HEK293 (cell line): Measurements from ENCODE around the gene CCM2.
A peak's percentile ranks its signal among the peaks of the same experiment; 100 is the strongest.

Source experiments
- CTCF ChIA-PET: fragments of 350-600 bp; formaldehyde crosslinking; extraction: SDS; loops from one replicate; lab custom pipeline; 2021; ENCODE audit warnings: antibody characterized with exemption; lab: Yijun Ruan, JAX
- POLR2A ChIA-PET: fragments of 300-600 bp; formaldehyde crosslinking; extraction: SDS; loops from one replicate; lab custom pipeline; 2020; ENCODE audit warnings: antibody characterized with exemption, inconsistent platforms; lab: Yijun Ruan, JAX
- H3K27ac ChIP-seq: fragments of 200-500 bp; sonication (Bioruptor generic); 2 replicates; pipeline ENCODE4 v1.5.1; 2014; ENCODE audit warnings: low read depth, low read length, control low read depth, inconsistent platforms; ENCODE audit errors: extremely low read depth
- H3K36me3 ChIP-seq, 2 experiments: fragments of 200-500 bp in 1 of 2; sonication (Bioruptor generic) in 1 of 2; 1 replicate in 1 of 2; 2 replicates in 1 of 2; pipeline ENCODE4 v1.5.1; 2014 to 2017; ENCODE audit warnings: inconsistent platforms in 2 of 2, low read length in 2 of 2; ENCODE audit not compliant: control insufficient read depth in 2 of 2, insufficient read depth in 1 of 2
- H3K4me1 ChIP-seq: fragments of 200-500 bp; sonication (Bioruptor generic); 2 replicates; pipeline ENCODE4 v1.5.1; 2014; ENCODE audit warnings: mild to moderate bottlenecking, low read length, inconsistent platforms; ENCODE audit not compliant: control insufficient read depth, insufficient read depth
- H3K4me3 ChIP-seq: 2 replicates; pipeline ENCODE4 v1.5.1; 2011; ENCODE audit warnings: low read depth, mild to moderate bottlenecking, control low read depth, low read length, moderate library complexity
- H3K9me3 ChIP-seq: fragments of 200-500 bp; sonication (Bioruptor generic); 2 replicates; pipeline ENCODE4 v1.5.1; 2014; ENCODE audit warnings: low read depth, low read length, inconsistent platforms; ENCODE audit not compliant: control insufficient read depth, insufficient read depth
- FEZF1 ChIP-seq: fragments of 450-650 bp; formaldehyde crosslinking; IDR thresholded peaks from 2 replicates; pipeline ENCODE4 v1.5.1; 2016; ENCODE audit warnings: missing biosample characterization, missing genetic modification characterization
- GFI1B ChIP-seq: fragments of 450-650 bp; formaldehyde crosslinking; IDR thresholded peaks from 2 replicates; pipeline ENCODE4 v1.5.1; 2016; ENCODE audit warnings: missing biosample characterization, missing genetic modification characterization
- HOXC10 ChIP-seq: sonication (generic); formaldehyde crosslinking; IDR thresholded peaks from 2 replicates; pipeline ENCODE4 v1.8.1; 2023; ENCODE audit warnings: mild to moderate bottlenecking, missing genetic modification reagents
- KLF8 ChIP-seq: fragments of 450-650 bp; formaldehyde crosslinking; IDR thresholded peaks from 2 replicates; pipeline ENCODE4 v1.5.1; 2016; ENCODE audit warnings: missing biosample characterization, missing genetic modification characterization
- MZF1 ChIP-seq: fragments of 450-650 bp; formaldehyde crosslinking; IDR thresholded peaks from 2 replicates; pipeline ENCODE4 v1.5.1; 2017; ENCODE audit warnings: missing biosample characterization, missing genetic modification characterization, borderline replicate concordance
- SP7 ChIP-seq: fragments of 450-650 bp; formaldehyde crosslinking; IDR thresholded peaks from 2 replicates; pipeline ENCODE4 v1.5.1; 2016; ENCODE audit warnings: missing biosample characterization, missing genetic modification characterization
- YY1 ChIP-seq: fragments of 450-650 bp; formaldehyde crosslinking; IDR thresholded peaks from 2 replicates; pipeline ENCODE4 v1.5.1; 2018; ENCODE audit warnings: missing biosample characterization, missing genetic modification characterization
- ZBTB1 ChIP-seq: fragments of 450-650 bp; formaldehyde crosslinking; IDR thresholded peaks from 2 replicates; pipeline ENCODE4 v1.5.1; 2016; ENCODE audit warnings: missing biosample characterization, missing genetic modification characterization
- ZFHX2 ChIP-seq: fragments of 450-650 bp; formaldehyde crosslinking; conservative IDR thresholded peaks from 2 replicates; pipeline ENCODE4 v1.5.1; 2016; ENCODE audit warnings: missing biosample characterization, missing genetic modification characterization
- ZNF10 ChIP-seq: fragments of 450-650 bp; formaldehyde crosslinking; IDR thresholded peaks from 2 replicates; pipeline ENCODE4 v1.5.1; 2017; ENCODE audit warnings: missing biosample characterization, missing genetic modification characterization
- ZNF114 ChIP-seq: fragments of 450-650 bp; formaldehyde crosslinking; IDR thresholded peaks from 2 replicates; pipeline ENCODE4 v1.5.0; 2017; ENCODE audit warnings: missing biosample characterization, missing genetic modification characterization
- ZNF146 ChIP-seq: fragments of 450-650 bp; formaldehyde crosslinking; IDR thresholded peaks from 2 replicates; pipeline ENCODE4 v1.5.1; 2016; ENCODE audit warnings: missing biosample characterization, missing genetic modification characterization
- ZNF280C ChIP-seq: fragments of 450-650 bp; formaldehyde crosslinking; IDR thresholded peaks from 2 replicates; pipeline ENCODE4 v1.5.1; 2016; ENCODE audit warnings: missing biosample characterization, missing genetic modification characterization
- ZNF292 ChIP-seq: fragments of 450-650 bp; formaldehyde crosslinking; IDR thresholded peaks from 2 replicates; pipeline ENCODE4 v1.5.1; 2016; ENCODE audit warnings: low read depth, missing biosample characterization, missing genetic modification characterization, borderline replicate concordance
- ZNF473 ChIP-seq: fragments of 450-650 bp; formaldehyde crosslinking; IDR thresholded peaks from 2 replicates; pipeline ENCODE4 v1.5.1; 2017; ENCODE audit warnings: missing biosample characterization, missing genetic modification characterization
- ZNF48 ChIP-seq: fragments of 450-650 bp; formaldehyde crosslinking; IDR thresholded peaks from 2 replicates; pipeline ENCODE4 v1.5.1; 2016; ENCODE audit warnings: missing biosample characterization, missing genetic modification characterization
- ZNF544 ChIP-seq: fragments of 450-650 bp; formaldehyde crosslinking; IDR thresholded peaks from 2 replicates; pipeline ENCODE4 v1.5.0; 2017; ENCODE audit warnings: missing biosample characterization, missing genetic modification characterization
- ZNF549 ChIP-seq: fragments of 450-650 bp; IDR thresholded peaks from 2 replicates; pipeline ENCODE4 v1.5.1; 2018; ENCODE audit warnings: missing biosample characterization, missing genetic modification characterization, mild to moderate bottlenecking, inconsistent platforms, moderate library complexity
- ZNF571 ChIP-seq: fragments of 450-650 bp; formaldehyde crosslinking; IDR thresholded peaks from 2 replicates; pipeline ENCODE4 v1.5.0; 2017; ENCODE audit warnings: missing biosample characterization, missing genetic modification characterization
- ZNF639 ChIP-seq: fragments of 450-650 bp; formaldehyde crosslinking; IDR thresholded peaks from 2 replicates; pipeline ENCODE4 v1.5.1; 2016; ENCODE audit warnings: missing biosample characterization, missing genetic modification characterization
- ZNF785 ChIP-seq: fragments of 450-650 bp; formaldehyde crosslinking; IDR thresholded peaks from 2 replicates; pipeline ENCODE4 v1.5.1; 2016; ENCODE audit warnings: missing biosample characterization, missing genetic modification characterization
- ZSCAN18 ChIP-seq: fragments of 450-650 bp; formaldehyde crosslinking; IDR thresholded peaks from 2 replicates; pipeline ENCODE4 v1.5.1; 2016; ENCODE audit warnings: missing biosample characterization, missing genetic modification characterization
- ZSCAN23 ChIP-seq: fragments of 450-650 bp; formaldehyde crosslinking; IDR thresholded peaks from 2 replicates; pipeline ENCODE4 v1.5.1; 2016; ENCODE audit warnings: missing biosample characterization, missing genetic modification characterization
- ZSCAN4 ChIP-seq: fragments of 450-650 bp; formaldehyde crosslinking; IDR thresholded peaks from 2 replicates; pipeline ENCODE4 v1.5.1; 2017; ENCODE audit warnings: missing biosample characterization, missing genetic modification characterization
- TF ChIP-seq, protein P1 (sequence below): fragments of 450-650 bp; formaldehyde crosslinking; IDR thresholded peaks from 2 replicates; pipeline ENCODE4 v1.5.1; 2017; ENCODE audit warnings: missing biosample characterization, mild to moderate bottlenecking, missing genetic modification characterization, moderate library complexity
- TF ChIP-seq, protein P2 (sequence below): fragments of 450-650 bp; formaldehyde crosslinking; IDR thresholded peaks from 2 replicates; pipeline ENCODE4 v1.5.1; 2016; ENCODE audit warnings: missing biosample characterization, missing genetic modification characterization

Gene CCM2

GRCh38 chr7:45092100-45092930 lies 92.3 kb downstream of the CCM2 start (continued):
- TF ChIP-seq ZSCAN18 (tag by site-specific recombination) = no peak
- TF ChIP-seq ZNF639 = no peak
- 0 out of 2 replicates have a peak, but pooled peaks have one; percentile 65 for TF ChIP-seq SP7 (tag by site-specific recombination)
- TF ChIP-seq, protein P1, sequence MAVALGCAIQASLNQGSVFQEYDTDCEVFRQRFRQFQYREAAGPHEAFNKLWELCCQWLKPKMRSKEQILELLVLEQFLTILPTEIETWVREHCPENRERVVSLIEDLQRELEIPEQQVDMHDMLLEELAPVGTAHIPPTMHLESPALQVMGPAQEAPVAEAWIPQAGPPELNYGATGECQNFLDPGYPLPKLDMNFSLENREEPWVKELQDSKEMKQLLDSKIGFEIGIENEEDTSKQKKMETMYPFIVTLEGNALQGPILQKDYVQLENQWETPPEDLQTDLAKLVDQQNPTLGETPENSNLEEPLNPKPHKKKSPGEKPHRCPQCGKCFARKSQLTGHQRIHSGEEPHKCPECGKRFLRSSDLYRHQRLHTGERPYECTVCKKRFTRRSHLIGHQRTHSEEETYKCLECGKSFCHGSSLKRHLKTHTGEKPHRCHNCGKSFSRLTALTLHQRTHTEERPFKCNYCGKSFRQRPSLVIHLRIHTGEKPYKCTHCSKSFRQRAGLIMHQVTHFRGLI (tag by site-specific recombination) = no peak
- TF ChIP-seq ZNF549 (tag by site-specific recombination) = no peak
- TF ChIP-seq, protein P2, sequence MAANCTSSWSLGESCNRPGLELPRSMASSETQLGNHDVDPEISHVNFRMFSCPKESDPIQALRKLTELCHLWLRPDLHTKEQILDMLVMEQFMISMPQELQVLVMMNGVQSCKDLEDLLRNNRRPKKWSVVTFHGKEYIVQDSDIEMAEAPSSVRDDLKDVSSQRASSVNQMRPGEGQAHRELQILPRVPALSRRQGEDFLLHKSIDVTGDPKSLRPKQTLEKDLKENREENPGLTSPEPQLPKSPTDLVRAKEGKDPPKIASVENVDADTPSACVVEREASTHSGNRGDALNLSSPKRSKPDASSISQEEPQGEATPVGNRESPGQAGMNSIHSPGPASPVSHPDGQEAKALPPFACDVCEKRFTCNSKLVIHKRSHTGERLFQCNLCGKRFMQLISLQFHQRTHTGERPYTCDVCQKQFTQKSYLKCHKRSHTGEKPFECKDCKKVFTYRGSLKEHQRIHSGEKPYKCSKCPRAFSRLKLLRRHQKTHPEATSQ = no peak
- TF ChIP-seq ZFHX2 = no peak
- TF ChIP-seq ZSCAN23 = no peak
- no peak for TF ChIP-seq YY1 (tag by site-specific recombination)
- no peak for TF ChIP-seq ZNF571 (tag by site-specific recombination)
- TF ChIP-seq ZNF785 (tag by site-specific recombination) = no peak

DNA sequence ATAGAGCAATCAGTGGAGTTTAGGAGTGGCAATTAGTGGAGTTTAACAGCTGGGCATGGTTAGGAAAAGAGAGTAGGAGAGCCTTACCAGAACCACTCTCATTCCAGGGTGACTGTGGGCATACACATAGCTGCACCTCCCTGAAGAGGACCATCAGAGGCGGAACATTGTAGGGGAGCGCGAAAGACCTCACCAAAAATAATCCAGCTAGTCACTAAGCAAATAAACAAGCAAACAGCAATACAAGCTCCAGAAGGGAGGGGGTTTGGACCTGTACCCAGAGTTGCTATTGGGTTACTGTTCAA lies 92.9 kb downstream of the CCM2 start:
- TF ChIP-seq ZNF114 (tag by site-specific recombination) = no peak
- TF ChIP-seq ZSCAN4 (tag by site-specific recombination) = no peak
- no peak for TF ChIP-seq ZNF280C
- TF ChIP-seq ZNF146 (tag by site-specific recombination) = no peak
- no peak for TF ChIP-seq ZBTB1 (tag by site-specific recombination)
- TF ChIP-seq ZNF48 (tag by site-specific recombination) = no peak
- TF ChIP-seq FEZF1 (tag by site-specific recombination) = no peak
- no peak for TF ChIP-seq KLF8 (tag by site-specific recombination)
- TF ChIP-seq ZNF10 (tag by site-specific recombination) = no peak
- TF ChIP-seq ZNF292 = no peak
- no peak for TF ChIP-seq MZF1
- TF ChIP-seq HOXC10 = no peak
- TF ChIP-seq ZNF544 (tag by site-specific recombination) = no peak
- no peak for TF ChIP-seq ZNF473 (tag by site-specific recombination)
- TF ChIP-seq GFI1B (tag by site-specific recombination) = no peak
- TF ChIP-seq, all 188 proteins: peak for 0
- ChIA-PET CTCF (interaction anchor here (0.6 to 1.5 kb wide), 3 partner anchors 12 to 119 kb away, joined by 3 to 7 read pairs (median 3); no protein-coding TSS in a partner anchor), POLR2A (interaction anchor here (2.2 kb wide), 1 partner anchor 19 kb away, joined by 13 read pairs; the partner anchor contains the start of gene TBRG4)
- no peak overlapping the region for H3K4me3 ChIP-seq
- H3K36me3 ChIP-seq = no peaks in the 10 kb centered on the region
- H3K4me1 ChIP-seq = peaks cover 8% of the 10 kb centered on the region
- no peak overlapping the region for H3K27ac ChIP-seq
- no peaks in the 10 kb centered on the region for H3K9me3 ChIP-seq
